GM19351 (cell line): Measurements from ENCODE around the gene GLB1L.

ENCODE experiments used
- ATAC-seq: cut with Tn5 transposase; IDR thresholded peaks from one replicate; pipeline ENCODE4 v1.9.1; 2021; ENCODE audit warnings: mild to moderate bottlenecking, moderate library complexity; ENCODE audit not compliant: unreplicated experiment

Gene GLB1L

DNA sequence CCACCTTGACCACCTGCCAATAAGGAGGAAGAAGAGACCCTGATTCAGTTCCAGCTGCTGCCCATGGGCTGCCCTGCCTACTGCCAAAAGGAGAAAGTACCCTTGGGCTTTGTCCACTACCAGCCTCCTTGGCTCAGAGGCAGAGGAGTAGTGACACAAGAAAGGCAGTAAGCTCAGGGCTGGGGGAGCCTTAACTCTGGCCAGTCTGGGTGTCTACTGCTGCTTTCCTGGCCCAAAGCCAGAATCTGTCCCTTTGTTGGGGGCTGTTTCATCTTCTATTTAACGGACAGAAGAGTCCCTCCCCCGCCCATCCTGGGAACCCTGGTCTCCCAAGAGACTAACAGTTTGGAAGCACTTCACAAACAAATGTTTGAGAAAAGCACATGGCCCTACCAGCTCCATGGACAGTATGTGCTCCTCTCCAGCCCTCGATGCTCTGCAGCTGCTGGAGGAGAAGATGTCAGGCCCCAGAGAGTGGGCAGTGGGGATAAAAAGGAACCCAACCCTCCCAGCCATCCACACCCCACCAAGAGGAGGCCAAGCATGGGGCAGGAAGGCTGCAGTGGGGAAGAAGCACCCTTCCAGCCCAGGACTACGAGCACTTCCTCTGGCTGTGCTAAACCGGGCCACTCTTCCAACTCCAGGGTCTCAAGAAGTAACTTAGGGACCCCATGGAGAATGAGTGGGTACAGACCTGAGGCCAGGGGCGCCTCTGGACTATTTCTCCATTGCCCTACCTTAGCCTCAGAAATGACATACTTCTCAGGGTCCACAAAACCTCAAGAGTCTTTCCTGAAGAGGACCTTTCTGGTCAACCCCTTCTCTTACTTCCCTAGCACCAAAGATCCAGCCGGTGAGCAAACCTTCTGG lies 17.0 kb downstream of the GLB1L start:
- no peak for ATAC-seq

DNA sequence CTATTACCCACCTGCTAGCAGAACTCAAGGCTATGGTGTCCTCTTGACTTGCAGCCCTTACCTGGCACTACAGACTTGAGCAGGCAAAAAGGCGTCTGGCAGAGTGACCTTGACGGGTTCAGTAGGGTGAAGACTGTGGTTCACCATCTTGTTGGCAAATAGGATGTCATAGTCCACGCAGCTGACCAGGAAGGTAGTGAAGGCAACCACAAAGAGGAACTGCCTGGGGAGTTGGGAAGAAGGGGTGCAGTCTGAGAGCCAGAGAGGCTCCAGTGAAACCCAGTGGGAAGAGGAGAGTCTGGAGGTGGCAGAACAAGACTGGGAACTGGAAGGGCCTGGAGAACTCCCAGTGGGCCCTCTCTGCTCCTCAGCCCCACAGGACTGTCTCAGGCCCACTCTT lies 19.9 kb downstream of the GLB1L start:
- no peak for ATAC-seq

- ATAC-seq: no peak
Measured at GRCh38 chr2:219223831-219224610, 21.2 kb downstream of the GLB1L start.

- no peak for ATAC-seq
Measured at GRCh38 chr2:219221957-219222518, 23.2 kb downstream of the GLB1L start.

- no peak for ATAC-seq
Measured at GRCh38 chr2:219220652-219221402, 24.4 kb downstream of the GLB1L start.

GRCh38 chr2:219219784-219220532 lies 25.3 kb downstream of the GLB1L start:
- no peak for ATAC-seq

GRCh38 chr2:219218732-219219701 lies 26.2 kb downstream of the GLB1L start, which contains the start of gene ABCB6:
Gene ABCB6 (minus strand): TSS chr2:219218958. CDS start chr2:219218673, 285 bp downstream.
- ATAC-seq: peak; percentile 80

DNA sequence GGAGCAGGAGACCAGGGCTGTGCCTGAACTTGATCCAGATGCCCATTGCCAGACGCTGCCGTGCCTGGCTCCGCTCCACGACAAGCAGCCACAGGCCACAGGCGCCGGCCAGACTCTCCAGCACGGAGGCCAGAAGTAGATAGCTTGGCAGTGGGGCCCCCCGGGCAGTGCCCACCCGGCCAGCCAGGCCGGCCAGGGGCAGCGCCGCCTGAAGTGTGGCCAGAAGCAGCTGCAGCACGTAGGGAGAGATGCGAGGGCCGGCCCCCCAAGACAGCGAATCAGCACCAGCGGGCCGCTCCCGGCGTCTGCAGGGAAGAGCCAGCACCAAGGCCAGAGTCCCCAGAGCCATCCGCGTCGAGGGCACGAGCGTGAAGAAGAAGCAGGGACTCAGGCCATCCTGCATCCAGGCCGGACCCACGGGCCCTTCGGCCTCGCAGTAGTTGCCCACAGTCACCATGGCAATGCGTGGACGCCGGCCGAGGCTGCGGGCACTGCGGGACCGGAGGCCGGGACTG lies 27.0 kb downstream of the GLB1L start:
- peak; percentile 32 for ATAC-seq

- no peak for ATAC-seq
Measured at GRCh38 chr2:219216535-219216915, 28.7 kb downstream of the GLB1L start.

DNA sequence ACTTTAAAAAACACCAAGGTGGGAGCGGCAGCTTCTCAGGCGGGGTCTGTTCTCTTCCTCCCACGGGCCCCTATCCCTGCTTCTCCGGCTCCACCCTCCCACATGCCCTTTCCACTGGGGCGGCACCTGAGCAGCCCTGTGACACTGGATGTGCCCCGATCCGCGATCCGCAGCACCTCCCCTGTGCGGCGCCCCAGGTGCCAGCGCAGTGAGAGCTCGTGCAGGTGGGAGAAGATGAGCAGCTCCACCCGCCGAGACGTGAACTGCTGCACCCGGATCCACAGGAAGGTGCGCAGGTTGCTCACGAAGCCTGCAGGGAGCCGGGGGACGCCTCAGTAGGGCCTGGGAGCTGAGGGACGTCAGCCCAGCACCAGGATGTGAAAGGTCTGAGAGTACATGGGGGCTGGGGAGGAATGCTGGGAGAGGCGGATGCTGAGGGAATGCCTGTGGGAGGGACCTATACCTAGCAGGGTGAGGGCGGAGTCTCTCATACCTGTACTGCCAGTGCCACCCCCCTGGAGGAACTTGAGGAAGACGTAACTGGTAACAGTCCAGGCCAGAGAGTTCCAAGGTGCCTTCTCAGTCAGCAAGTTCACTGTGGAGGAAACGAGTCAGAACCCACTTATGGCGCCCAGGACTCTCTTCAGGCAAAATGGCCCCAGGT lies 29.2 kb downstream of the GLB1L start:
- no peak for ATAC-seq

- no peak for ATAC-seq
Measured at GRCh38 chr2:219214786-219215185, 30.5 kb downstream of the GLB1L start.

- ATAC-seq: no peak
Measured at GRCh38 chr2:219214141-219214540, 31.1 kb downstream of the GLB1L start.

DNA sequence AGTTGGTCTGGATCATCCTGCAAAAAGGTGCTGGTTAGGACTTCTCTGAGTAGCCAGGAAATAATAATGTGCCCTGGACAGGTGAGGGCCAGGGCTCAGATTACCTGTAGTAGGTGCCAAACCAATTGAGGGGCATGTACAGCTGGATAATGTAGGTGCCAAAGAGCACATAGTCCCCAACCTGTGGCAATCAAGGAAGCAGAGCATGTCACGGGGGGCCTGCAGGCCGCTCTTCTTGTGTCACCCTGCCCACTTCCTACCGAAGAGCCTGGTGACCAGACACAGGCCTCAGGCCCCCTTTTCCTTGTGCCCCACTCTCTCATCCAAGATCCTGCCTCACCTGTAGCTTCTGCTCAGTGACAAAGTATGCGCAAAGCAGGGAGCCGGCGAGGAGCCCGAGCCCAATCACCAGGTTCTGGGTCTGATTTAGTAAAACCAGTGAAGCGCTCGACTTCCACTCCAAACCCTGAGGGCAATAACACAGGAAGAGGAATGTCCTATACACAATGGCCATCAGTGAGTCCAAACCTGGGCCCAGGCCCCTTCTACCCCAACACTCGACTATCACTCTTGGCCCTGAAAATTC lies 31.7 kb downstream of the GLB1L start:
- no peak for ATAC-seq

GRCh38 chr2:219213026-219213415 lies 32.2 kb downstream of the GLB1L start:
- no peak for ATAC-seq

- ATAC-seq: no peak
Measured at GRCh38 chr2:219210886-219211362, 34.3 kb downstream of the GLB1L start.

DNA sequence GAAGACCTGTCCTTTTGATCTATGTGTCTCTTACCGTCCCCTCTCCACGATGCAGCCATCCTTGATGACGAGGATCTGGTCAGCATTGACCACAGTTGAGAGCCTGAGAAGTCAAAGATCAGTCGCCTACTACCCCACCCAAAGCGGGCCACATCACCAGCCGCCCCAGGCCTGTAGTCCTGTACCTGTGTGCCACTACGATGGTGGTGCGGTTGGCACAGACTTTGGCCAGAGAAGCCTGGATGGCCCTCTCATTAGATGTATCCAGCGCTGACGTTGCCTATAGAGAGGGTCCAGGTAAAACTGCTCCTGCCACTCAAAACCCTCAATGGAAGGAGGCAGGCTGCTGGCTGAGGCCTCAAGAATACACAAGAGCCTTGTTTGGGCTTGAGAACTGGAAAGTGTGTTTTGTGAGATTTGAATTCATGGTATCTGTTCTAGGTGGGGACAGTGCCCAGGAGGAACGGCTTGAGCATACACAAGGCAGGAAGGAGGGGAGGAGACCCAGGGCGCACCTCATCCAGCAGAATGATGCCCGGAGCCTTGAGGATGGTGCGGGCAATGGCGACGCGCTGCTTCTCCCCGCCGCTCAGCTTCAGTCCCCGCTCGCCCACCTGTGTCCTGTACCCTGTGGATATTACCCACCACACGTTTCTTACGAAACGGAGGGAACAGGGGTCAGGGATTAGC lies 34.9 kb downstream of the GLB1L start:
- no peak for ATAC-seq
